IMR-90 (cell line): ENCODE data around the gene OR2F1. TPM values are rescaled to one million over a fixed set of nuclear protein-coding genes. Genes with fewer than 3 reads are reported as not detected.

Experiments
- ATAC-seq: fragments of 200-7000 bp; cut with Tn5 transposase; 2 replicates; pipeline ENCODE4 v1.9.1; 2020; ENCODE audit warnings: low read depth, mild to moderate bottlenecking, moderate library complexity
- BruUV-seq: library from RNA; stranded (reverse); fragments of 400-500 nt; replicated peaks from 2 replicates; lab custom pipeline; 2021; lab: Mats Ljungman, UMichigan
- CTCF ChIA-PET: fragments of 300-600 bp; formaldehyde crosslinking; extraction: SDS; loops from one replicate; lab custom pipeline; 2021; ENCODE audit warnings: antibody characterized with exemption; lab: Yijun Ruan, JAX
- POLR2A ChIA-PET: fragments of 300-600 bp; sonication (Branson Sonifier 250); formaldehyde crosslinking; loops from one replicate; lab custom pipeline; 2022; ENCODE audit warnings: antibody characterized with exemption; ENCODE audit not compliant: unreplicated experiment; lab: Charles Lee
- DNase-seq: peaks from one replicate; pipeline ENCODE4 v3.0.0; 2013
- H2AFZ ChIP-seq: replicated peaks from 2 replicates; pipeline ENCODE3; 2013; ENCODE audit warnings: low read length, mild to moderate bottlenecking; ENCODE audit not compliant: poor library complexity
- H2AK5ac ChIP-seq: 2 replicates; pipeline ENCODE4 v1.6.1; 2013; ENCODE audit warnings: low read depth, low read length, inconsistent platforms
- H2AK9ac ChIP-seq: replicated peaks from 2 replicates; pipeline ENCODE3; 2013; ENCODE audit warnings: mild to moderate bottlenecking, low read depth, low read length, moderate library complexity; ENCODE audit not compliant: poor library complexity
- H2BK120ac ChIP-seq: 2 replicates; pipeline ENCODE4 v1.6.1; 2013; ENCODE audit warnings: low read depth, low read length, inconsistent platforms
- H2BK15ac ChIP-seq: 3 replicates; pipeline ENCODE4 v1.6.1; 2013; ENCODE audit warnings: low read depth, low read length, inconsistent platforms
- H2BK20ac ChIP-seq: 2 replicates; pipeline ENCODE4 v1.6.1; 2013; ENCODE audit warnings: low read depth, mild to moderate bottlenecking, inconsistent platforms, low read length, moderate library complexity
- H2BK5ac ChIP-seq: 2 replicates; pipeline ENCODE4 v1.6.1; 2013; ENCODE audit warnings: mild to moderate bottlenecking, low read depth, low read length, inconsistent platforms; ENCODE audit not compliant: poor library complexity, severe bottlenecking
- H3K14ac ChIP-seq: replicated peaks from 2 replicates; pipeline ENCODE4 v1.6.1; 2013; ENCODE audit warnings: low read depth, low read length, inconsistent platforms
- H3K18ac ChIP-seq: 2 replicates; pipeline ENCODE4 v1.6.1; 2013; ENCODE audit warnings: low read depth, low read length, control low read depth
- H3K23ac ChIP-seq: 2 replicates; pipeline ENCODE4 v1.6.1; 2013; ENCODE audit warnings: low read depth, low read length, inconsistent platforms
- H3K27ac ChIP-seq: 2 replicates; pipeline ENCODE4 v1.5.1; 2013; ENCODE audit warnings: mild to moderate bottlenecking, control low read depth, low read length; ENCODE audit not compliant: insufficient read depth
- H3K27me3 ChIP-seq: 2 replicates; pipeline ENCODE4 v1.6.1; 2013; ENCODE audit warnings: low read length; ENCODE audit not compliant: control insufficient read depth, insufficient read depth
- H3K36me3 ChIP-seq: 2 replicates; pipeline ENCODE4 v1.6.1; 2013; ENCODE audit warnings: low read length, mixed read lengths; ENCODE audit not compliant: control insufficient read depth, insufficient read depth
- H3K4ac ChIP-seq: 2 replicates; pipeline ENCODE4 v1.6.1; 2013; ENCODE audit warnings: low read depth, low read length, inconsistent platforms
- H3K4me1 ChIP-seq: 2 replicates; pipeline ENCODE4 v1.6.1; 2013; ENCODE audit warnings: low read length, mixed read lengths; ENCODE audit not compliant: control insufficient read depth, insufficient read depth
- H3K4me2 ChIP-seq: 2 replicates; pipeline ENCODE4 v1.6.1; 2013; ENCODE audit warnings: low read depth, mild to moderate bottlenecking, control low read depth, low read length, moderate library complexity
- H3K4me3 ChIP-seq: 2 replicates; pipeline ENCODE4 v1.5.1; 2013; ENCODE audit warnings: low read depth, mild to moderate bottlenecking, control low read depth, low read length, moderate library complexity; ENCODE audit not compliant: insufficient read depth
- H3K56ac ChIP-seq: 2 replicates; pipeline ENCODE4 v1.6.1; 2013; ENCODE audit warnings: low read length, inconsistent platforms; ENCODE audit not compliant: insufficient read depth; ENCODE audit errors: extremely low read depth
- H3K79me1 ChIP-seq, 2 experiments: 2 replicates each; pipeline ENCODE4 v1.6.1; 2013; ENCODE audit warnings: low read length in 2 of 2, inconsistent platforms in 1 of 2, low read depth in 1 of 2
- H3K9ac ChIP-seq: 2 replicates; pipeline ENCODE4 v1.6.1; 2013; ENCODE audit warnings: low read depth, low read length, control low read depth
- H3K9me1 ChIP-seq: 2 replicates; pipeline ENCODE4 v1.6.1; 2013; ENCODE audit warnings: low read length, inconsistent platforms; ENCODE audit not compliant: insufficient read depth
- H3K9me3 ChIP-seq: 2 replicates; pipeline ENCODE4 v1.6.1; 2013; ENCODE audit warnings: low read length; ENCODE audit not compliant: control insufficient read depth, insufficient read depth
- H4K20me1 ChIP-seq: 2 replicates; pipeline ENCODE4 v1.6.1; 2013; ENCODE audit warnings: low read length, inconsistent platforms; ENCODE audit not compliant: insufficient read depth
- H4K5ac ChIP-seq: 2 replicates; pipeline ENCODE4 v1.6.1; 2013; ENCODE audit warnings: mild to moderate bottlenecking, low read depth, low read length, control low read depth
- H4K8ac ChIP-seq, 2 experiments: 2 replicates each; pipeline ENCODE4 v1.6.1; 2013; ENCODE audit warnings: low read depth in 2 of 2, low read length in 2 of 2, control low read depth in 1 of 2, inconsistent platforms in 1 of 2
- H4K91ac ChIP-seq: 2 replicates; pipeline ENCODE4 v1.6.1; 2013; ENCODE audit warnings: low read depth, low read length, inconsistent platforms; ENCODE audit not compliant: insufficient read depth
- CEBPB ChIP-seq: IDR thresholded peaks from 2 replicates; pipeline ENCODE4 v1.6.1; 2012; ENCODE audit warnings: low read depth, low read length, improper control_type of control experiment
- MXI1 ChIP-seq: IDR thresholded peaks from 2 replicates; pipeline ENCODE4 v1.6.1; 2012; ENCODE audit warnings: low read depth, mild to moderate bottlenecking, low read length, moderate library complexity, borderline replicate concordance
- RAD21 ChIP-seq: IDR thresholded peaks from 2 replicates; pipeline ENCODE4 v1.6.1; 2012; ENCODE audit warnings: low read length, improper control_type of control experiment
- WGBS, 2 experiments: methylation state at CpG; one replicate each; pipeline versions ENCODE4 v1.1.5 to v1.1.7; 2013; ENCODE audit warnings: missing lambda C conversion rate in 2 of 2; ENCODE audit not compliant: insufficient read length in 1 of 2; ENCODE audit errors: extremely low coverage in 2 of 2; 5-methylcytosine and 5-hydroxymethylcytosine counted together
- dilution Hi-C: fragments of 300-500 bp; cut with HindIII; formaldehyde crosslinking; loops from one replicate; pipeline ENCODE4 v1.14.3; 2018; ENCODE audit warnings: low sequenced_read_pairs; ENCODE audit not compliant: unreplicated experiment
- in situ Hi-C: fragments of 300-500 bp; cut with MboI; formaldehyde crosslinking; loops from 3 replicates; pipeline ENCODE4 v1.14.3; 2019; ENCODE audit warnings: low sequenced_read_pairs, inconsistent platforms, mixed read lengths
- intact Hi-C: fragments of 100-400 bp; cut with micrococcal nuclease; formaldehyde crosslinking; loops from 2 replicates; pipeline ENCODE4 v1.10.0; 2022
- polyA plus RNA-seq, 3 experiments: library from polyadenylated mRNA; depleted of rRNA; stranded (reverse); fragments of >200 nt; gene quantifications; 2 replicates each; pipeline ENCODE4 v1.2.3, GENCODE V29; 2012; ENCODE audit warnings: low replicate concordance in 1 of 3
- total RNA-seq: library from RNA; depleted of rRNA; stranded (reverse); fragments of >200 nt; gene quantifications from 2 replicates; pipeline ENCODE4 v1.2.3, GENCODE V29; 2012

OR2F1 gene
- total and polyA plus RNA-seq, 2 of the 4 experiments (the other 2 are of a cell fraction): not detected

GRCh38 chr7:143910473-143911248 lies 44.0 kb upstream of the OR2F1 start:
- H2AK9ac ChIP-seq: no peak overlapping the region
- H4K5ac ChIP-seq: no peak overlapping the region
- no CpG with 5 or more reads among the region's 3 CpGs for WGBS, 2 experiments
- H4K91ac ChIP-seq: no peak overlapping the region
- TF ChIP-seq RAD21 (no peak), MXI1 (no peak), CEBPB (no peak)
- POLR2A ChIA-PET: no interaction called here
- H3K56ac ChIP-seq: no peak overlapping the region
- no peak overlapping the region for H2BK120ac ChIP-seq
- peak; percentile 60 for ATAC-seq
- H3K4me3 ChIP-seq: no peak overlapping the region
- H3K18ac ChIP-seq: peak overlapping the region; percentile 5; the same call in 1 of the 2 replicates
- H2AFZ ChIP-seq: no peak overlapping the region
- intact Hi-C loops: no loop called here
- no peak overlapping the region for H3K9ac ChIP-seq
- no peaks in the 10 kb centered on the region for H3K9me1 ChIP-seq
- peak; percentile 34 for DNase-seq
- no peak overlapping the region for H3K23ac ChIP-seq
- H2AK5ac ChIP-seq: no peak overlapping the region
- H3K14ac ChIP-seq: no peak overlapping the region
- CTCF ChIA-PET: interaction anchor here (1.9 kb wide), 1 partner anchor 9 kb away, joined by 7 read pairs; the partner anchor contains the start of gene TCAF1
- no peak overlapping the region for H4K8ac ChIP-seq
- no peaks in the 10 kb centered on the region for H3K79me1 ChIP-seq
- H3K27ac ChIP-seq: no peak overlapping the region
- H3K36me3 ChIP-seq: no peaks in the 10 kb centered on the region
- H2BK20ac ChIP-seq: no peak overlapping the region
- H3K27me3 ChIP-seq: no peaks in the 10 kb centered on the region; the same call in 1 of the 2 replicates
- no peaks in the 10 kb centered on the region for H3K9me3 ChIP-seq
- BruUV-seq: no TSS peak
- H4K20me1 ChIP-seq: no peaks in the 10 kb centered on the region
- H2BK15ac ChIP-seq: no peak overlapping the region
- H2BK5ac ChIP-seq: no peak overlapping the region
- no peak overlapping the region for H3K4ac ChIP-seq
- dilution Hi-C loops: no loop called here
- in situ Hi-C loops: no loop called here
- no peak overlapping the region for H3K4me2 ChIP-seq
- peaks cover 8% of the 10 kb centered on the region for H3K4me1 ChIP-seq
